ENCODE results near the gene STXBP6.

STXBP6 gene

GRCh38 chr14:25050269-25051150 is 563 bp upstream of the STXBP6 start:
- no peak for DNase-seq

- no peak for DNase-seq
Observed at GRCh38 chr14:25049093-25049567, 817 bp downstream of the STXBP6 start.

GRCh38 chr14:25048170-25049016 is 1.6 kb downstream of the STXBP6 start:
- DNase-seq: no peak

- no peak for DNase-seq
Observed at GRCh38 chr14:25046301-25046943, 3.5 kb downstream of the STXBP6 start.

GRCh38 chr14:25044106-25044698 is 5.7 kb downstream of the STXBP6 start:
- DNase-seq: no peak

GRCh38 chr14:25042362-25043299 is 7.3 kb downstream of the STXBP6 start:
- DNase-seq: no peak

- no peak for DNase-seq
Observed at GRCh38 chr14:25041898-25042297, 8.0 kb downstream of the STXBP6 start.

- no peak for DNase-seq
Observed at GRCh38 chr14:25041484-25041883, 8.5 kb downstream of the STXBP6 start.

- DNase-seq: no peak
Observed at GRCh38 chr14:25039933-25040332, 10.0 kb downstream of the STXBP6 start.

- DNase-seq: no peak
Observed at GRCh38 chr14:25038044-25038668, 11.8 kb downstream of the STXBP6 start.

GRCh38 chr14:25037032-25037431 is 12.9 kb downstream of the STXBP6 start:
- DNase-seq: no peak

- DNase-seq: no peak
Observed at GRCh38 chr14:25034803-25035681, 14.9 kb downstream of the STXBP6 start.

- DNase-seq: no peak
Observed at GRCh38 chr14:25033358-25033757, 16.6 kb downstream of the STXBP6 start.

GRCh38 chr14:25032092-25032784 is 17.7 kb downstream of the STXBP6 start:
- peak; percentile 2 for DNase-seq

GRCh38 chr14:25026476-25027137 is 23.3 kb downstream of the STXBP6 start:
- DNase-seq: no peak

GRCh38 chr14:25019892-25020291 is 30.1 kb downstream of the STXBP6 start:
- no peak for DNase-seq

- no peak for DNase-seq
Observed at GRCh38 chr14:25017562-25017961, 32.4 kb downstream of the STXBP6 start.

- DNase-seq: no peak
Observed at GRCh38 chr14:25015761-25016160, 34.2 kb downstream of the STXBP6 start.

- no peak for DNase-seq
Observed at GRCh38 chr14:25014440-25014839, 35.5 kb downstream of the STXBP6 start.
